K562 (cell line): ENCODE results near the gene NPM1. TPM values are rescaled to one million over a fixed set of nuclear protein-coding genes. Genes with fewer than 3 reads are reported as not detected.

Source experiments
- NR2C1 ChIP-seq, 2 experiments: fragments of 450-650 bp; IDR thresholded peaks; 2 replicates each; pipeline ENCODE4 v1.6.1; 2017; ENCODE audit warnings: mild to moderate bottlenecking in 2 of 2, antibody characterized with exemption in 1 of 2, inconsistent platforms in 1 of 2, missing compliant biosample characterization in 1 of 2, missing genetic modification characterization in 1 of 2
- SAFB2 ChIP-seq: fragments of 200-400 bp; formaldehyde crosslinking; IDR thresholded peaks from 2 replicates; pipeline ENCODE4 v1.6.1; 2018; ENCODE audit warnings: borderline replicate concordance, low read length, low read depth, moderate library complexity; ENCODE audit not compliant: severe bottlenecking
- ZFP91 ChIP-seq: sonication (generic); formaldehyde crosslinking; IDR thresholded peaks from 2 replicates; pipeline ENCODE4 v1.8.0; 2022; ENCODE audit warnings: mild to moderate bottlenecking, missing genetic modification reagents
- ZNF696 ChIP-seq: fragments of 250-450 bp; sonication (Bioruptor Pico); conservative IDR thresholded peaks from 2 replicates; pipeline ENCODE4 v1.4.0; 2020; ENCODE audit warnings: mild to moderate bottlenecking, moderate library complexity
- polyA plus RNA-seq, 8 experiments: library from polyadenylated mRNA; depleted of rRNA in 4 of 8; stranded (reverse) in 5 of 8; unstranded in 3 of 8; fragments of >200 nt; fragmentation: Nextera tagmentation in 2 of 8; fragmentation: Illumina TruSeq in 1 of 8; extraction: Ambion mirVana in 2 of 8; extraction: Trizol in 1 of 8; gene quantifications; 2 replicates each; pipeline versions ENCODE4 v1.2.1 to v1.2.3, GENCODE V29; 2011 to 2014; ENCODE audit warnings: inconsistent platforms in 1 of 8, missing spikeins in 1 of 8
- total RNA-seq, 7 experiments: library from RNA; depleted of rRNA in 6 of 7; stranded (reverse); fragments of >200 nt in 6 of 7; fragmentation: Illumina TruSeq in 2 of 7; extraction: Trizol in 2 of 7; gene quantifications; 2 replicates each; pipeline versions ENCODE4 v1.2.1 to v1.2.3, GENCODE V29; 2011 to 2021; ENCODE audit warnings: low replicate concordance in 1 of 7
- TF ChIP-seq, protein P1 (sequence below), 2 experiments: fragments of 150-350 bp in 1 of 2; IDR thresholded peaks; 2 replicates each; pipeline ENCODE4 v1.6.1; 2012 to 2016; ENCODE audit warnings: low read depth in 2 of 2, low read length in 2 of 2, mild to moderate bottlenecking in 1 of 2, moderate library complexity in 1 of 2

Gene NPM1
- total and polyA plus RNA-seq, 9 of the 15 experiments (the other 6 are each of a cell fraction or from before 2014, with no cell fraction given) = 2,438 to 6,909 (median 5,639) TPM

GRCh38 chr5:171451421-171451820 is 63.8 kb downstream of the NPM1 start (continued):
- TF ChIP-seq, protein P1, sequence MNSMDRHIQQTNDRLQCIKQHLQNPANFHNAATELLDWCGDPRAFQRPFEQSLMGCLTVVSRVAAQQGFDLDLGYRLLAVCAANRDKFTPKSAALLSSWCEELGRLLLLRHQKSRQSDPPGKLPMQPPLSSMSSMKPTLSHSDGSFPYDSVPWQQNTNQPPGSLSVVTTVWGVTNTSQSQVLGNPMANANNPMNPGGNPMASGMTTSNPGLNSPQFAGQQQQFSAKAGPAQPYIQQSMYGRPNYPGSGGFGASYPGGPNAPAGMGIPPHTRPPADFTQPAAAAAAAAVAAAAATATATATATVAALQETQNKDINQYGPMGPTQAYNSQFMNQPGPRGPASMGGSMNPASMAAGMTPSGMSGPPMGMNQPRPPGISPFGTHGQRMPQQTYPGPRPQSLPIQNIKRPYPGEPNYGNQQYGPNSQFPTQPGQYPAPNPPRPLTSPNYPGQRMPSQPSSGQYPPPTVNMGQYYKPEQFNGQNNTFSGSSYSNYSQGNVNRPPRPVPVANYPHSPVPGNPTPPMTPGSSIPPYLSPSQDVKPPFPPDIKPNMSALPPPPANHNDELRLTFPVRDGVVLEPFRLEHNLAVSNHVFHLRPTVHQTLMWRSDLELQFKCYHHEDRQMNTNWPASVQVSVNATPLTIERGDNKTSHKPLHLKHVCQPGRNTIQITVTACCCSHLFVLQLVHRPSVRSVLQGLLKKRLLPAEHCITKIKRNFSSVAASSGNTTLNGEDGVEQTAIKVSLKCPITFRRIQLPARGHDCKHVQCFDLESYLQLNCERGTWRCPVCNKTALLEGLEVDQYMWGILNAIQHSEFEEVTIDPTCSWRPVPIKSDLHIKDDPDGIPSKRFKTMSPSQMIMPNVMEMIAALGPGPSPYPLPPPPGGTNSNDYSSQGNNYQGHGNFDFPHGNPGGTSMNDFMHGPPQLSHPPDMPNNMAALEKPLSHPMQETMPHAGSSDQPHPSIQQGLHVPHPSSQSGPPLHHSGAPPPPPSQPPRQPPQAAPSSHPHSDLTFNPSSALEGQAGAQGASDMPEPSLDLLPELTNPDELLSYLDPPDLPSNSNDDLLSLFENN (IDR thresholded peaks at IDR 0.05; ENCODE audit: low read depth in 2 of 2, low read length in 2 of 2) = no peak
- TF ChIP-seq ZNF696 = no peak
- TF ChIP-seq NR2C1 (IDR thresholded peaks at IDR 0.05) = no peak
- TF ChIP-seq NR2C1 (tag; IDR thresholded peaks at IDR 0.05) = no peak
- no peak for TF ChIP-seq SAFB2
- no peak for TF ChIP-seq ZFP91 (CRISPR knock-in tag)
